GM21515 (cell line): Measurements from ENCODE around the gene CYTH2.

Experiments used
- ATAC-seq: cut with Tn5 transposase; IDR thresholded peaks from one replicate; pipeline ENCODE4 v1.9.1; 2021; ENCODE audit not compliant: unreplicated experiment

The CYTH2 gene

GRCh38 chr19:48469289-48469881, at the start of gene CYTH2:
Gene CYTH2, plus strand, starts transcription at chr19:48469369. Its CDS starts 139 bp downstream, at chr19:48469508.
- ATAC-seq, result peak; percentile 20

GRCh38 chr19:48421548-48421947, 47.6 kb upstream of the CYTH2 start:
- no peak for ATAC-seq

GRCh38 chr19:48424694-48425219, 44.4 kb upstream of the CYTH2 start:
- ATAC-seq, result no peak

GRCh38 chr19:48428670-48429069, 40.5 kb upstream of the CYTH2 start:
- ATAC-seq, result no peak

- no peak for ATAC-seq
Measured at GRCh38 chr19:48433337-48433736, 35.8 kb upstream of the CYTH2 start.

GRCh38 chr19:48436586-48436985, 32.6 kb upstream of the CYTH2 start:
- no peak for ATAC-seq

GRCh38 chr19:48441360-48442050, 27.7 kb upstream of the CYTH2 start:
- ATAC-seq, result no peak

- no peak for ATAC-seq
Measured at GRCh38 chr19:48442116-48443035, 26.8 kb upstream of the CYTH2 start.

- no peak for ATAC-seq
Measured at GRCh38 chr19:48443256-48443655, 25.9 kb upstream of the CYTH2 start.

- ATAC-seq, result no peak
Measured at GRCh38 chr19:48443731-48444128, 25.4 kb upstream of the CYTH2 start.

GRCh38 chr19:48444129-48444935, 24.8 kb upstream of the CYTH2 start:
- ATAC-seq, result no peak

GRCh38 chr19:48444936-48445200, 24.3 kb upstream of the CYTH2 start:
- no peak for ATAC-seq

GRCh38 chr19:48445256-48445605, 23.9 kb upstream of the CYTH2 start:
- peak; percentile 18 for ATAC-seq

GRCh38 chr19:48445606-48446481, 23.3 kb upstream of the CYTH2 start, which contains the start of gene GRWD1:
Gene GRWD1, plus strand, starts transcription at chr19:48445983. Its CDS starts 23 bp downstream, at chr19:48446006.
- ATAC-seq, result peak; percentile 75

GRCh38 chr19:48446579-48446978, 22.6 kb upstream of the CYTH2 start:
- no peak for ATAC-seq

GRCh38 chr19:48448563-48448962, 20.6 kb upstream of the CYTH2 start:
- no peak for ATAC-seq

GRCh38 chr19:48450441-48450840, 18.7 kb upstream of the CYTH2 start:
- ATAC-seq, result no peak

- ATAC-seq, result no peak
Measured at GRCh38 chr19:48450863-48451262, 18.3 kb upstream of the CYTH2 start.

- no peak for ATAC-seq
Measured at GRCh38 chr19:48451624-48452023, 17.5 kb upstream of the CYTH2 start.
